Keratinocyte (primary cell): ENCODE data around the gene MYO16. TPM values are rescaled to one million over a fixed set of nuclear protein-coding genes. Genes with fewer than 3 reads are reported as not detected.

Experiments
- DNase-seq: peaks from one replicate; pipeline ENCODE4 v3.0.0-alpha.2; 2011; ENCODE audit warnings: low read depth, missing footprints, low spot score
- FAIRE-seq: peaks from 2 replicates; lab custom pipeline; 2011; peaks lifted over from hg19 to GRCh38; lab: Jason Lieb, UNC
- H2AFZ ChIP-seq: 2 replicates; pipeline ENCODE4 v1.6.0; 2012; ENCODE audit warnings: low read length, control low read depth, inconsistent platforms; ENCODE audit not compliant: control insufficient read depth
- H3K27ac ChIP-seq: 2 replicates; pipeline ENCODE4 v1.5.1; 2011; ENCODE audit warnings: low read length; ENCODE audit not compliant: control insufficient read depth, insufficient read depth
- H3K27me3 ChIP-seq: 3 replicates; pipeline ENCODE4 v1.6.0; 2011; ENCODE audit warnings: low read length; ENCODE audit not compliant: control insufficient read depth, insufficient read depth; ENCODE audit errors: extremely low read depth
- H3K36me3 ChIP-seq, 2 experiments: 2 replicates in 1 of 2; 3 replicates in 1 of 2; pipeline ENCODE4 v1.5.1; 2011; ENCODE audit warnings: low read length in 2 of 2, mild to moderate bottlenecking in 1 of 2; ENCODE audit not compliant: control insufficient read depth in 2 of 2, insufficient read depth in 2 of 2; ENCODE audit errors: extremely low read depth in 1 of 2
- H3K4me1 ChIP-seq: 3 replicates; pipeline ENCODE4 v1.5.1; 2011; ENCODE audit warnings: low read length; ENCODE audit not compliant: control insufficient read depth, insufficient read depth; ENCODE audit errors: extremely low read depth
- H3K4me2 ChIP-seq: 3 replicates; pipeline ENCODE4 v1.6.0; 2011; ENCODE audit warnings: low read depth, low read length; ENCODE audit not compliant: control insufficient read depth, insufficient read depth; ENCODE audit errors: extremely low read depth
- H3K4me3 ChIP-seq, 3 experiments: fragments of 200-600 bp in 1 of 3; sonication (generic) in 1 of 3; 2 replicates in 2 of 3; 3 replicates in 1 of 3; pipeline ENCODE4 v1.5.1; 2011 to 2016; ENCODE audit warnings: low read length in 3 of 3, mild to moderate bottlenecking in 3 of 3, control low read depth in 2 of 3, inconsistent platforms in 1 of 3, low read depth in 1 of 3, mixed read lengths in 1 of 3, mixed run types in 1 of 3, moderate library complexity in 1 of 3; ENCODE audit not compliant: control insufficient read depth in 2 of 3, insufficient read depth in 2 of 3; ENCODE audit errors: extremely low read depth in 1 of 3
- H3K79me2 ChIP-seq: 2 replicates; pipeline ENCODE4 v1.6.0; 2012; ENCODE audit warnings: low read length; ENCODE audit not compliant: control insufficient read depth, insufficient read depth
- H3K9ac ChIP-seq: 3 replicates; pipeline ENCODE4 v1.6.0; 2011; ENCODE audit warnings: low read length; ENCODE audit not compliant: control insufficient read depth, insufficient read depth; ENCODE audit errors: extremely low read depth
- H3K9me1 ChIP-seq: 3 replicates; pipeline ENCODE4 v1.6.0; 2011; ENCODE audit warnings: low read length; ENCODE audit not compliant: control insufficient read depth, insufficient read depth; ENCODE audit errors: extremely low read depth
- H3K9me3 ChIP-seq: 2 replicates; pipeline ENCODE4 v1.5.1; 2012; ENCODE audit warnings: low read depth, low read length; ENCODE audit not compliant: control insufficient read depth
- H4K20me1 ChIP-seq: 3 replicates; pipeline ENCODE4 v1.6.0; 2011; ENCODE audit warnings: low read length; ENCODE audit not compliant: control insufficient read depth, insufficient read depth; ENCODE audit errors: extremely low read depth
- EZH2 ChIP-seq: IDR thresholded peaks from one replicate; pipeline ENCODE4 v1.6.1; 2012; ENCODE audit warnings: inconsistent platforms, mild to moderate bottlenecking, low read length, moderate library complexity
- dilution Hi-C: fragments of 300-500 bp; cut with MboI; formaldehyde crosslinking; loops from one replicate; pipeline ENCODE4 v1.7.0; 2020; ENCODE audit warnings: low sequenced_read_pairs; ENCODE audit not compliant: extremely low pct_ligation_motif_present
- polyA plus RNA-seq, 5 experiments: library from polyadenylated mRNA; depleted of rRNA in 3 of 5; stranded (reverse) in 3 of 5; stranded (forward) in 1 of 5; unstranded in 1 of 5; fragments of >200 nt; gene quantifications; 1 replicate in 1 of 5; 2 replicates in 3 of 5; 3 replicates in 1 of 5; pipeline versions ENCODE4 v1.2.1 to v1.2.3, GENCODE V29; 2011 to 2012; ENCODE audit warnings: missing spikeins in 2 of 5, low read depth in 1 of 5, low replicate concordance in 1 of 5
- TF ChIP-seq, protein P1 (sequence below), 3 experiments: IDR thresholded peaks in 1 of 3; conservative IDR thresholded peaks in 1 of 3; optimal IDR thresholded peaks in 1 of 3; 2 replicates in 2 of 3; 3 replicates in 1 of 3; pipeline versions ENCODE3 to v1.5.1; 2011; ENCODE audit warnings: low read length in 3 of 3, mild to moderate bottlenecking in 3 of 3, moderate library complexity in 2 of 3, control low read depth in 1 of 3, inconsistent platforms in 1 of 3; ENCODE audit not compliant: insufficient read depth in 2 of 3; ENCODE audit errors: extremely low read depth in 1 of 3

The MYO16 gene
- polyA plus RNA-seq, 1 donor (not counting 4 experiments of a cell fraction or from before 2014, with no cell fraction given) = 0.08 TPM

DNA sequence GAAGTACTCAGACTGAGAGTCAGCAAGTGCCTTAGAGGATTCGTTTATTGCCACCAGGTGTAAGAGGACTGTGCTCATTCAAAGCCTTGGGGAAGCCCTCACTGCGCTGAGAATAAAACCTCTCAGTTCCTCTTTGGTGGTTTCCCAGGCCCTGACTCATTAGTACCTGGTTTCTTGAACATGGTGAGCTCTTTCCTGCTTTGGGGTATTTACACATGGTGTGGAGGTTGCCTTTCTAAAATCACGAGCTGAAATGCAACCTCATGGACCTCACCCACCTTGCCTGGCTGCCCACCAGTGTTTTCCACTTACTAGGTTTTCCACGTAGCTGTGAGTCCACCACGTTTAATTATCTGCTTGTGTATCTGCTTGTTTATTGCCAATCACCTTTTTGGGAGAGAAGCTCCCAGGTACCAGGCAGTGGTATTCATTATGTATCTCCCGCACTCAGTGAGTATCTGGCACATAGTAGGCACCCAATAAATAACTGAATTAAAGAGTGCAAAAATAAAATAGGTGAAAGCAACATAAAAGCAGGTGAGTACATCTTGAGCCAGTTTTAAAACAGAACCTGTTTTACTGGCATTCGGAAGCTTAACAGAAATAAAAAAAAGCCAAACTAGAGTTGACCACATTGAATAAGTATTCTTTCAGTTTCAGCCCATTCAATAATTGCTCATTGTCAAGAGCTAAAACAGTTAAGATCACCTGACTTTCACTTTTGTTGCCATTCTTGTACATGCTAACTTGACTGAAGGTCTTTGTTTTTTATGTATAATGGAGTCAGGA is 533.0 kb downstream of the MYO16 start:
- no peaks in the 10 kb centered on the region for H3K36me3 ChIP-seq
- H2AFZ ChIP-seq = peak overlapping the region; percentile 24
- dilution Hi-C loops = no loop called here
- DNase-seq = no peak
- H3K9ac ChIP-seq = no peak overlapping the region
- peak overlapping the region; percentile 81 for H3K27ac ChIP-seq
- no peaks in the 10 kb centered on the region for H3K9me3 ChIP-seq
- no peak overlapping the region for H3K4me3 ChIP-seq
- no peaks in the 10 kb centered on the region for H4K20me1 ChIP-seq
- no peaks in the 10 kb centered on the region for H3K79me2 ChIP-seq
- peak; percentile 94 for FAIRE-seq
- no peaks in the 10 kb centered on the region for H3K9me1 ChIP-seq
- no peaks in the 10 kb centered on the region for H3K27me3 ChIP-seq
- H3K4me1 ChIP-seq = peaks cover 50% of the 10 kb centered on the region
- TF ChIP-seq EZH2 = no peak
- TF ChIP-seq, protein P1, sequence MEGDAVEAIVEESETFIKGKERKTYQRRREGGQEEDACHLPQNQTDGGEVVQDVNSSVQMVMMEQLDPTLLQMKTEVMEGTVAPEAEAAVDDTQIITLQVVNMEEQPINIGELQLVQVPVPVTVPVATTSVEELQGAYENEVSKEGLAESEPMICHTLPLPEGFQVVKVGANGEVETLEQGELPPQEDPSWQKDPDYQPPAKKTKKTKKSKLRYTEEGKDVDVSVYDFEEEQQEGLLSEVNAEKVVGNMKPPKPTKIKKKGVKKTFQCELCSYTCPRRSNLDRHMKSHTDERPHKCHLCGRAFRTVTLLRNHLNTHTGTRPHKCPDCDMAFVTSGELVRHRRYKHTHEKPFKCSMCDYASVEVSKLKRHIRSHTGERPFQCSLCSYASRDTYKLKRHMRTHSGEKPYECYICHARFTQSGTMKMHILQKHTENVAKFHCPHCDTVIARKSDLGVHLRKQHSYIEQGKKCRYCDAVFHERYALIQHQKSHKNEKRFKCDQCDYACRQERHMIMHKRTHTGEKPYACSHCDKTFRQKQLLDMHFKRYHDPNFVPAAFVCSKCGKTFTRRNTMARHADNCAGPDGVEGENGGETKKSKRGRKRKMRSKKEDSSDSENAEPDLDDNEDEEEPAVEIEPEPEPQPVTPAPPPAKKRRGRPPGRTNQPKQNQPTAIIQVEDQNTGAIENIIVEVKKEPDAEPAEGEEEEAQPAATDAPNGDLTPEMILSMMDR (optimal IDR thresholded peaks at IDR 0.05 in 1 of 3, IDR thresholded peaks at IDR 0.05 in 1 of 3, conservative IDR thresholded peaks at IDR 0.05 in 1 of 3; ENCODE audit: extremely low read depth in 1 of 3, insufficient read depth in 2 of 3, low read length in 3 of 3) = no peak
- H3K4me2 ChIP-seq = peak overlapping the region; percentile 30

DNA sequence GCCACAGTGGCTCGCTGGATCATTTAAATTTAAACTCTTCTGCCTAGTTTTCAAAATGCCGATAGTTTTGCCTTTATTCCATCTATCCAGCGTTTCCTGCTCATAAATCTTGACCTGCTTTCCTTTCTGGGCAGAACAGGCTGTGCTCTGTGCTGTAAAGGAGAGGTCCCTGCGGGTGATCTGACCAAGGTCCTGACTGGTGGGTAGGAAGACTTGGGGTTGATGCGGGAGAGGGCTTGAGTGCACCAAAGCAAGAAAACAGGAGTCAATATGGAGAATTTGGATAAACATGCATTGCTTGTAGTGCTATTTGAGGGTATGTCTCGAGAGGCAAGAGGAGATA is 533.6 kb downstream of the MYO16 start:
- TF ChIP-seq, protein P1 (optimal IDR thresholded peaks at IDR 0.05 in 1 of 3, IDR thresholded peaks at IDR 0.05 in 1 of 3, conservative IDR thresholded peaks at IDR 0.05 in 1 of 3; ENCODE audit: extremely low read depth in 1 of 3, insufficient read depth in 2 of 3, low read length in 3 of 3) = no peak
- TF ChIP-seq EZH2 = no peak
- no peak overlapping the region for H3K27ac ChIP-seq
- dilution Hi-C loops = no loop called here
- no peaks in the 10 kb centered on the region for H3K79me2 ChIP-seq
- no peaks in the 10 kb centered on the region for H3K9me1 ChIP-seq
- peak overlapping the region; percentile 6 for H3K4me2 ChIP-seq
- no peaks in the 10 kb centered on the region for H3K36me3 ChIP-seq
- no peaks in the 10 kb centered on the region for H3K9me3 ChIP-seq
- DNase-seq = no peak
- H3K4me1 ChIP-seq = peaks cover 44% of the 10 kb centered on the region
- H3K4me3 ChIP-seq = no peak overlapping the region
- no peaks in the 10 kb centered on the region for H4K20me1 ChIP-seq
- no peaks in the 10 kb centered on the region for H3K27me3 ChIP-seq
- H2AFZ ChIP-seq = no peak overlapping the region
- H3K9ac ChIP-seq = no peak overlapping the region
- FAIRE-seq = peak; percentile 58
